A673 (cell line): ENCODE measurements around the gene TXLNG. TPM values are rescaled to one million over a fixed set of nuclear protein-coding genes. Genes with fewer than 3 reads are reported as not detected.

Experiments
- BruUV-seq: library from RNA; stranded (reverse); fragments of 400-500 nt; replicated peaks from 2 replicates; lab custom pipeline; 2021; lab: Mats Ljungman, UMichigan
- CTCF ChIA-PET: fragments of 300-600 bp; sonication (Branson Sonifier 250); formaldehyde crosslinking; loops from one replicate; lab custom pipeline; 2022; ENCODE audit warnings: antibody characterized with exemption; lab: Charles Lee
- POLR2A ChIA-PET: fragments of 300-600 bp; sonication (Branson Sonifier 250); formaldehyde crosslinking; loops from one replicate; lab custom pipeline; 2022; ENCODE audit warnings: antibody characterized with exemption; ENCODE audit not compliant: low non-redundant PET; lab: Charles Lee
- DNase-seq: peaks from one replicate; pipeline ENCODE4 v3.0.0-alpha.2; 2015; ENCODE audit warnings: low spot score
- H3K27ac ChIP-seq: fragments of 200-600 bp; sonication (generic); 2 replicates; pipeline ENCODE4 v1.5.1; 2016; ENCODE audit warnings: mixed run types, low read depth, mild to moderate bottlenecking, mixed read lengths, antibody characterized with exemption, low read length; ENCODE audit not compliant: poor library complexity, severe bottlenecking
- H3K27me3 ChIP-seq: fragments of 200-600 bp; sonication (generic); replicated peaks from 2 replicates; pipeline ENCODE4 v1.6.1; 2017; ENCODE audit warnings: mixed run types, low read depth, mild to moderate bottlenecking, mixed read lengths, antibody characterized with exemption, low read length; ENCODE audit not compliant: insufficient read depth, poor library complexity
- H3K36me3 ChIP-seq: fragments of 200-600 bp; sonication (generic); 2 replicates; pipeline ENCODE4 v1.6.1; 2016; ENCODE audit warnings: mixed run types, mild to moderate bottlenecking, mixed read lengths, antibody characterized with exemption, low read length; ENCODE audit not compliant: insufficient read depth, poor library complexity, severe bottlenecking
- H3K4me1 ChIP-seq: fragments of 200-600 bp; sonication (generic); 2 replicates; pipeline ENCODE4 v1.6.1; 2017; ENCODE audit warnings: mixed run types, mild to moderate bottlenecking, mixed read lengths, antibody characterized with exemption, low read length; ENCODE audit not compliant: insufficient read depth, poor library complexity, severe bottlenecking
- H3K4me3 ChIP-seq: fragments of 200-600 bp; sonication (generic); 2 replicates; pipeline ENCODE4 v1.5.1; 2016; ENCODE audit warnings: low read depth, mixed run types, mild to moderate bottlenecking, mixed read lengths, low read length; ENCODE audit not compliant: poor library complexity, severe bottlenecking
- H3K9me3 ChIP-seq: fragments of 200-600 bp; sonication (generic); 2 replicates; pipeline ENCODE4 v1.6.1; 2016; ENCODE audit warnings: mixed run types, low read depth, mild to moderate bottlenecking, mixed read lengths, antibody characterized with exemption, low read length; ENCODE audit not compliant: poor library complexity, severe bottlenecking
- EZH2 ChIP-seq: fragments of 200-600 bp; sonication (generic); IDR thresholded peaks from 2 replicates; pipeline ENCODE4 v1.6.1; 2017; ENCODE audit warnings: borderline replicate concordance, low read depth, mild to moderate bottlenecking, mixed read lengths, antibody characterized with exemption, low read length; ENCODE audit not compliant: poor library complexity, severe bottlenecking
- intact Hi-C: fragments of 100-400 bp; cut with micrococcal nuclease; formaldehyde crosslinking; loops from one replicate; pipeline ENCODE4 v1.10.0; 2022; ENCODE audit not compliant: unreplicated experiment
- total RNA-seq: library from RNA; stranded (reverse); gene quantifications from 2 replicates; pipeline ENCODE4 v1.2.3, GENCODE V29; 2021
- TF ChIP-seq, protein P1 (sequence below): fragments of 300-800, 200-600 bp; sonication (generic); conservative IDR thresholded peaks from 2 replicates; pipeline ENCODE4 v1.5.1; 2017; ENCODE audit warnings: low read depth, mild to moderate bottlenecking, antibody characterized with exemption, low read length, moderate library complexity, mixed read lengths

Gene TXLNG
- total RNA-seq, 1 experiment from 2014 or later: 25.7 TPM

DNA sequence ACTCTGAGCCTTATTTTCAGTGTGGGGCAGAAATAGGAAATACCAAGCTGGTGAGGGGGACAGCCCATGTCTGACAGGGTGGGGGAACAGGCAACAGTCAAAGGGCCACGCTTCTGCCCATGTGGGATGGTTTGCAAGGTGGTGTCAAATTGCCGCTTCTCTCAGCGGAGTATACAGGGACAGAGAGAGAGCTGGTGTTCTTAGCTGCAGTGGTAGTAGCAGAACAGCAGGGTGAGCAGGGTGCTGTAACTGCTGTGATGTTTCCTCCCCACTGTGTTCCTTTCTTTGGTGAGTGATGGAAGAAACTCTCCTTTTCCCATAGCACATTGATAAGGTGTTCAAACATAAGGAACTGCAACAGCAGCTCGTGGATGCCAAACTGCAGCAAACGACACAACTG lies 46.0 kb downstream of the TXLNG start:
- H3K4me1 ChIP-seq: no peaks in the 10 kb centered on the region
- TF ChIP-seq, protein P1, sequence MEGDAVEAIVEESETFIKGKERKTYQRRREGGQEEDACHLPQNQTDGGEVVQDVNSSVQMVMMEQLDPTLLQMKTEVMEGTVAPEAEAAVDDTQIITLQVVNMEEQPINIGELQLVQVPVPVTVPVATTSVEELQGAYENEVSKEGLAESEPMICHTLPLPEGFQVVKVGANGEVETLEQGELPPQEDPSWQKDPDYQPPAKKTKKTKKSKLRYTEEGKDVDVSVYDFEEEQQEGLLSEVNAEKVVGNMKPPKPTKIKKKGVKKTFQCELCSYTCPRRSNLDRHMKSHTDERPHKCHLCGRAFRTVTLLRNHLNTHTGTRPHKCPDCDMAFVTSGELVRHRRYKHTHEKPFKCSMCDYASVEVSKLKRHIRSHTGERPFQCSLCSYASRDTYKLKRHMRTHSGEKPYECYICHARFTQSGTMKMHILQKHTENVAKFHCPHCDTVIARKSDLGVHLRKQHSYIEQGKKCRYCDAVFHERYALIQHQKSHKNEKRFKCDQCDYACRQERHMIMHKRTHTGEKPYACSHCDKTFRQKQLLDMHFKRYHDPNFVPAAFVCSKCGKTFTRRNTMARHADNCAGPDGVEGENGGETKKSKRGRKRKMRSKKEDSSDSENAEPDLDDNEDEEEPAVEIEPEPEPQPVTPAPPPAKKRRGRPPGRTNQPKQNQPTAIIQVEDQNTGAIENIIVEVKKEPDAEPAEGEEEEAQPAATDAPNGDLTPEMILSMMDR: no peak
- TF ChIP-seq EZH2: no peak
- DNase-seq: no peak
- no peaks in the 10 kb centered on the region for H3K27me3 ChIP-seq
- H3K9me3 ChIP-seq: no peaks in the 10 kb centered on the region
- H3K36me3 ChIP-seq: peaks cover 30% of the 10 kb centered on the region
- POLR2A ChIA-PET: no interaction called here
- H3K27ac ChIP-seq: no peak overlapping the region
- CTCF ChIA-PET: interaction anchor here (0.6 kb wide), 1 partner anchor 214 kb away, joined by 3 read pairs; no protein-coding TSS in a partner anchor
- intact Hi-C loops: no loop called here
- BruUV-seq: no TSS peak
- no peak overlapping the region for H3K4me3 ChIP-seq

DNA sequence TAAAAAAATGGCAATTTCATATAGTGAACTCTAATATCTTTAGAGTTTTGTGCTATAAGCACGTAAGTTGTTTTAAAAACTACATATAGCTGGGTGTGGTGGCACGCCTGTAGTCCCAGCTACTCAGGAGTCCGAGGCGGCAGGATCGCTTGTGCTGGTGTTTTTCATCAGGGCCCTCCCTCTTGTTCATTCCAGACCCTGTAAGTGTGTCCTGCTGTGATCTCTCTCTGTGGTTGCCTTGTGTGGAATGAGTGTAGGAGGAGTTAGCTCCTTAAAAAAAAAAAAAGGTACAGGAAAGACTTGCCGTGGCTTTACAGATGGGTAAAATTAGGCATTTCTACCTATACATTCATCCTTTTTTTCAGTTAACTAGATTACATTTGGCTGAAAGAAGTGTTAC lies 48.5 kb downstream of the TXLNG start:
- BruUV-seq: no TSS peak
- POLR2A ChIA-PET: no interaction called here
- no peaks in the 10 kb centered on the region for H3K27me3 ChIP-seq

DNA sequence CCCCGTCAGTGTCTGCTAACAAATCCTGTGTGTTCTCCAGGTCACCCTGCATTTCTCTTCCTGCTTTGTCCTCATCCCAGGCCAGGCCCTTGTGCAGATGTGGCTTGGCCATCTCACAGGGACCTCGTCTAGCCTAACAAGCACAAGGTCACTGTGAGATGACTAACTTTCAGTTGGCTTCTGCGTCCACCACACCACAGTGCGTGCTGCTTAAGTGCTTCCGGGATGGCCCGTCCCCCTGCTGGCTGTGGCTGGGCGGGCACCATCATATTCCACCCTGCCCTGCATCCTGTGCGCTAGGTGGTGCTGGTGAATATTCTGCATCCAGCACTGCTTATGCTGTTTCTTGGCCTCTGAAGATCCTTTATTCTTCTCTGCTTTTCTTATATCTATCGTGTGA lies 50.1 kb downstream of the TXLNG start:
- intact Hi-C loops: no loop called here

More for the DNA sequence above, 48.5 kb downstream of the TXLNG start:
- Histone ChIP-seq H3K4me1 (peaks cover 5% of the 10 kb centered on the region), H3K27ac (no peak overlapping the region), H3K36me3 (peaks cover 30% of the 10 kb centered on the region), H3K4me3 (no peak overlapping the region), H3K9me3 (no peaks in the 10 kb centered on the region)
- no peak for TF ChIP-seq EZH2
- TF ChIP-seq, protein P1: no peak
- CTCF ChIA-PET: interaction anchor here (0.6 kb wide), 1 partner anchor 41 kb away, joined by 3 read pairs; no protein-coding TSS in a partner anchor
- intact Hi-C loops: no loop called here
- DNase-seq: no peak

More for the DNA sequence above, 50.1 kb downstream of the TXLNG start:
- Histone ChIP-seq H3K27ac (no peak overlapping the region), H3K4me1 (peaks cover 7% of the 10 kb centered on the region), H3K27me3 (no peaks in the 10 kb centered on the region), H3K36me3 (peaks cover 30% of the 10 kb centered on the region), H3K9me3 (no peaks in the 10 kb centered on the region), H3K4me3 (no peak overlapping the region)
- TF ChIP-seq, protein P1: 0 out of 2 replicates have a peak, but pooled peaks have one; percentile 40
- TF ChIP-seq EZH2: no peak
- ChIA-PET CTCF (no interaction called here), POLR2A (no interaction called here)
- no TSS peak for BruUV-seq
- no peak for DNase-seq
